OCI-LY7 (cell line): Measurements from ENCODE around the gene SYNGR3.

ENCODE experiments used
- EZH2phosphoT487 ChIP-seq: fragments of 200-600 bp; sonication (generic); IDR thresholded peaks from 2 replicates; pipeline ENCODE4 v1.6.1; 2018; ENCODE audit warnings: low read depth, borderline replicate concordance, mild to moderate bottlenecking, mixed run types, antibody characterized with exemption, low read length, moderate library complexity, mixed read lengths
- TF ChIP-seq, protein P1 (sequence below): fragments of 200-600 bp; sonication (generic); conservative IDR thresholded peaks from 2 replicates; pipeline ENCODE4 v1.5.1; 2014; ENCODE audit warnings: mild to moderate bottlenecking, antibody characterized with exemption, low read length, moderate library complexity, mixed read lengths

DNA sequence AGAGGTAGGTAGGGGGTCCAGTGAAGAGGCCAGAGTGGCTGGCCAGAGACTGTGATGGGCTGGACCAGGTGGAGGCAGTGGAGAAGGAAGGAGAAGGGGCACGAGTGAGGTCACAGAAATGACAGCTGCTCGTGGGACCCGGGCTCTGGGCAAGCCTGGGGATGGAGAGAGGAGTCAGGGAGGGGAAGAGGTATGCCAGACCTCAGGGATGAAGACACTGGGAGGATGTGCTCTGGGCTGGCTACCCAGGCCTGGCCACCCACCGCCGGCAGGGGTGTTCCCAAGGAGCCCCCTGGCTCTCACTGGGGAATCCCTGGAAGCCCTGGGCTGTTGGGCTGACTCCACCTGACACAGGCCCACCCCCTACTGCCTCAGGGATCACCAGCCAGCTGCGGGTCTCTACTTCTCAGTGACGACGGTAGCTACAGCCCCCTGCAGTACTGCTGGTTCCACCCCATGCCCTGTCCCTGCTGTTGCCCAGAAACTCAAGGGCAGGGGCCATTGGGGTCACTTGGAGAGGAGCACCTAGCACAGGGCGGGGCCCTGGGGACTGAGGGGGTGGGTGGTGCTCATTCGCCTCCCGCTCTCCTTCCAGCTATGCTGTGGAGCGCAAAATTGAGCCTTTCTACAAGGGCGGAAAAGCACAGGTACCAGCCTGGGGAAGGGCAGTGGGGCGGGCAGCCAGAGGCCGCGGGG, 16.2 kb upstream of the SYNGR3 start:
- TF ChIP-seq, protein P1, sequence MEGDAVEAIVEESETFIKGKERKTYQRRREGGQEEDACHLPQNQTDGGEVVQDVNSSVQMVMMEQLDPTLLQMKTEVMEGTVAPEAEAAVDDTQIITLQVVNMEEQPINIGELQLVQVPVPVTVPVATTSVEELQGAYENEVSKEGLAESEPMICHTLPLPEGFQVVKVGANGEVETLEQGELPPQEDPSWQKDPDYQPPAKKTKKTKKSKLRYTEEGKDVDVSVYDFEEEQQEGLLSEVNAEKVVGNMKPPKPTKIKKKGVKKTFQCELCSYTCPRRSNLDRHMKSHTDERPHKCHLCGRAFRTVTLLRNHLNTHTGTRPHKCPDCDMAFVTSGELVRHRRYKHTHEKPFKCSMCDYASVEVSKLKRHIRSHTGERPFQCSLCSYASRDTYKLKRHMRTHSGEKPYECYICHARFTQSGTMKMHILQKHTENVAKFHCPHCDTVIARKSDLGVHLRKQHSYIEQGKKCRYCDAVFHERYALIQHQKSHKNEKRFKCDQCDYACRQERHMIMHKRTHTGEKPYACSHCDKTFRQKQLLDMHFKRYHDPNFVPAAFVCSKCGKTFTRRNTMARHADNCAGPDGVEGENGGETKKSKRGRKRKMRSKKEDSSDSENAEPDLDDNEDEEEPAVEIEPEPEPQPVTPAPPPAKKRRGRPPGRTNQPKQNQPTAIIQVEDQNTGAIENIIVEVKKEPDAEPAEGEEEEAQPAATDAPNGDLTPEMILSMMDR: no peak
- no peak for TF ChIP-seq EZH2phosphoT487
